ENCODE measurements around the gene ADCK1. TPM values are rescaled to one million over a fixed set of nuclear protein-coding genes. Genes with fewer than 3 reads are reported as not detected.

Gene ADCK1
- total RNA-seq, 4 donors from 2014 or later, result 4.4 to 9.4 (median 7.5) TPM

DNA sequence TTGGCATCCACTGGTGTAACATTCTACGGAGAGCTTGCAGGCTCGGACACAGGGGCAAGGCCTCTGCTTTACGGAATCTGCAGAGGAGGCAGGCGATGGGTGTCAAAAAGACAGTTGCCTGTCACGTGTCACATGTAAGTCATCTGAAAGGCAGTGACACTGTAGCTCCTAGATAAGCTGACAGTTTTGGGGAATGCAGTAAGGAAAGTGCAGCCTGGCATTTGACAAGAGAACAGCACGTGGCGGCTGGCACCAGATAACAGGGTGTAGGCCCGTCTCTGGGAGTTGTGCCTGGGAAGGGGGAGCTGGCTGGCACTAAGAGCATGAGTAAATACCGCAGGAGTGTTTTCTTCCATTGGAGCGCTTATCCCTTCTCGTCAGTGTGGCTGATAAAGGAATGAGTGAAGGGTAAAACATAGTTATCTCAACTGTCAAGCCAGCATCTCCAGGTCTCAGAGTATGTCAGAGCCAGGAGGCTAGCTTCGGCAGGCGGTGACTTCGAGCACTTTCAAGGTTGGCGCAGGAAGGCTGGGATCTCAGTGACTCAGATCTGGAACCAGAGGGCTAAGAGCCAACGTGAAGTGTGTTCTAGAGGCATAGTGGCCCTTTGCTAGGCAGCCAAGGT, 26.1 kb downstream of the ADCK1 start:
- Histone ChIP-seq H3K4me3 (no peak overlapping the region), H3K27ac (no peak overlapping the region), H3K9me3 (no peaks in the 10 kb centered on the region), H3K27me3 (no peaks in the 10 kb centered on the region), H3K36me3 (peaks cover 0 to 80% (median 0%) of the 10 kb centered on the region in 3 donors), H3K4me1 (no peaks in the 10 kb centered on the region)
- no peak for TF ChIP-seq EP300 (IDR thresholded peaks at IDR 0.05)
- no peak for TF ChIP-seq POLR2A (IDR thresholded peaks at IDR 0.05)
- TF ChIP-seq, protein P1, sequence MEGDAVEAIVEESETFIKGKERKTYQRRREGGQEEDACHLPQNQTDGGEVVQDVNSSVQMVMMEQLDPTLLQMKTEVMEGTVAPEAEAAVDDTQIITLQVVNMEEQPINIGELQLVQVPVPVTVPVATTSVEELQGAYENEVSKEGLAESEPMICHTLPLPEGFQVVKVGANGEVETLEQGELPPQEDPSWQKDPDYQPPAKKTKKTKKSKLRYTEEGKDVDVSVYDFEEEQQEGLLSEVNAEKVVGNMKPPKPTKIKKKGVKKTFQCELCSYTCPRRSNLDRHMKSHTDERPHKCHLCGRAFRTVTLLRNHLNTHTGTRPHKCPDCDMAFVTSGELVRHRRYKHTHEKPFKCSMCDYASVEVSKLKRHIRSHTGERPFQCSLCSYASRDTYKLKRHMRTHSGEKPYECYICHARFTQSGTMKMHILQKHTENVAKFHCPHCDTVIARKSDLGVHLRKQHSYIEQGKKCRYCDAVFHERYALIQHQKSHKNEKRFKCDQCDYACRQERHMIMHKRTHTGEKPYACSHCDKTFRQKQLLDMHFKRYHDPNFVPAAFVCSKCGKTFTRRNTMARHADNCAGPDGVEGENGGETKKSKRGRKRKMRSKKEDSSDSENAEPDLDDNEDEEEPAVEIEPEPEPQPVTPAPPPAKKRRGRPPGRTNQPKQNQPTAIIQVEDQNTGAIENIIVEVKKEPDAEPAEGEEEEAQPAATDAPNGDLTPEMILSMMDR (IDR thresholded peaks at IDR 0.05), result no peak
- WGBS, 2 donors, result 92 to 95% methylated on average over 16 of the region's 16 CpGs
- DNase-seq (ENCODE audit: low spot score in 2 of 2), result no peak

DNA sequence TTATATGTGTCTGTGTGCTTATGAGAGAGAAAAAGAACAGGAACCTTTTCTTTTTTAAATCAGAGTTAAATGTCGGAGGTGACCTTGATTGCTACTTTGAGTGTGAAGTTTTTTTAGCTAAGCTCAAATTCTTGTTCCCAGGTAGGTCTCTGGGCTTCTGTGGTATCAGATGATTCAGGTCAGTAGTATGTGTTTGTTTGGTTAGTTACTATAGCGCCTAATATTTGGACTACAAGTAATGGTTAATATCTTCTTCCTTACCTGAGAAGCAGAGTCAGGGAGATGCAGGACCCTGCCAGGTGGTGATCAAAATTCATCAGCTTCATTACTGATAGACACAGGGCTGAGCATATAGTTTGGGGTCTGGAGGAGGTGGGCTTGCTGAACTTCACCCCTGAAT, 30.8 kb downstream of the ADCK1 start:
- Histone ChIP-seq H3K36me3 (peaks cover 0 to 66% (median 0%) of the 10 kb centered on the region in 3 donors), H3K4me1 (no peaks in the 10 kb centered on the region), H3K9me3 (no peaks in the 10 kb centered on the region), H3K4me3 (no peak overlapping the region), H3K27ac (no peak overlapping the region), H3K27me3 (no peaks in the 10 kb centered on the region)
- 94 to 97% methylated on average over 2 of the region's 2 CpGs for whole genome bisulfite sequencing, 2 donors
- no peak for DNase-seq (ENCODE audit: low spot score in 2 of 2)
- TF ChIP-seq, protein P1 (IDR thresholded peaks at IDR 0.05), result no peak
- TF ChIP-seq EP300 (IDR thresholded peaks at IDR 0.05) (no peak), POLR2A (IDR thresholded peaks at IDR 0.05) (no peak)

DNA sequence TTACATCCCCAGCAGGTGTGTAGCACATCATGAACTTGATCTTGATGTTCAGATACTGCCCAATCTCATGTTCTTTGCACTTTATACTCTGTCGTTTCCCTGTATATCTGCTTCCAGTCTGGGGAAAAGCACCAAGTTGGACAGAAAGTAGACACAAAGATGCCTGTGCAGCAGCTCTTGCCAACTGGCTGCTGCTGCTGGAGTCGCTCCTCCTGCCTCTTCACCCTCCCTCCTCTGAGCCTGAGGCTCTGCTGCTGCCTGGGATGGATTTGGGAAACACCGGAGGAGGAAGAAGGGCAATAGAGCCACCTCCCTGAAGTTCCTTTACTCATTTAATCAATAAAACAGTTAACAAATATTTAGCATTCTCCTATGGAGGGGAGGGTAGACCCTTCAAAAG, 32.4 kb downstream of the ADCK1 start:
- H3K36me3 ChIP-seq, result peaks cover 0 to 70% (median 0%) of the 10 kb centered on the region in 3 donors
- 38 to 46% methylated on average over 3 of the region's 3 CpGs for WGBS, 2 donors

DNA sequence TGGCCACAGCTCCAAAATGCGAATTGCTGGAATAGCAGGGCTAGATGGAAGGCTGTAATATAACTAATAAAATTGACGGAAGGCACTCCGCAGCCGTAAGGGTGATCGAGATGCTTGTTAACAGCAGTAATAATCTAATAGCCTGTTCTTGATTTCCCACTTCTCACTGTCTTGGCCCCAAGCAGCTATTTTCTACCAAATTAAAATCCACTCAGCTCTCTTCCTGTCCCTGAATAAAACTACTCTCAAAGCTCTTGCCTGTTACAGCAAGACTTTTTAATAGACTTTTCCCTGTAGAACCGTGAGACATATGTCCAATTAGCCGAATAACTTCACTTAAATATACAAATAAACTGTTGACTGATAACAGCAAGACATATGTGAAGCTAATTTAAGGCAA, 38.0 kb downstream of the ADCK1 start:
- TF ChIP-seq POLR2A (IDR thresholded peaks at IDR 0.05) (no peak), EP300 (IDR thresholded peaks at IDR 0.05) (no peak)
- Histone ChIP-seq H3K27me3 (no peaks in the 10 kb centered on the region), H3K36me3 (peaks cover 0 to 34% (median 0%) of the 10 kb centered on the region in 3 donors), H3K4me1 (no peaks in the 10 kb centered on the region), H3K9me3 (no peaks in the 10 kb centered on the region), H3K4me3 (no peak overlapping the region), H3K27ac (no peak overlapping the region)
- 74 to 81% methylated on average over 7 of the region's 7 CpGs for WGBS, 2 donors
- no peak for DNase-seq (ENCODE audit: low spot score in 2 of 2)

More for the DNA sequence above, 32.4 kb downstream of the ADCK1 start:
- Histone ChIP-seq H3K27me3 (no peaks in the 10 kb centered on the region), H3K4me3 (no peak overlapping the region), H3K27ac (no peak overlapping the region), H3K4me1 (no peaks in the 10 kb centered on the region), H3K9me3 (no peaks in the 10 kb centered on the region)
- DNase-seq (ENCODE audit: low spot score in 2 of 2), result no peak
- TF ChIP-seq, protein P1 (IDR thresholded peaks at IDR 0.05), result no peak
- no peak for TF ChIP-seq POLR2A (IDR thresholded peaks at IDR 0.05)
- no peak for TF ChIP-seq EP300 (IDR thresholded peaks at IDR 0.05)

- no peak for DNase-seq (ENCODE audit: low spot score in 2 of 2)
- Histone ChIP-seq H3K27me3 (no peaks in the 10 kb centered on the region), H3K4me1 (no peaks in the 10 kb centered on the region), H3K36me3 (peaks cover 0 to 32% (median 0%) of the 10 kb centered on the region in 3 donors), H3K4me3 (no peak overlapping the region), H3K9me3 (no peaks in the 10 kb centered on the region), H3K27ac (no peak overlapping the region)
- TF ChIP-seq POLR2A (IDR thresholded peaks at IDR 0.05) (no peak), EP300 (IDR thresholded peaks at IDR 0.05) (no peak)
- 42 to 47% methylated on average over 8 of the region's 8 CpGs for WGBS, 2 donors
Measured at GRCh38 chr14:77838831-77839511, 39.1 kb downstream of the ADCK1 start.

DNA sequence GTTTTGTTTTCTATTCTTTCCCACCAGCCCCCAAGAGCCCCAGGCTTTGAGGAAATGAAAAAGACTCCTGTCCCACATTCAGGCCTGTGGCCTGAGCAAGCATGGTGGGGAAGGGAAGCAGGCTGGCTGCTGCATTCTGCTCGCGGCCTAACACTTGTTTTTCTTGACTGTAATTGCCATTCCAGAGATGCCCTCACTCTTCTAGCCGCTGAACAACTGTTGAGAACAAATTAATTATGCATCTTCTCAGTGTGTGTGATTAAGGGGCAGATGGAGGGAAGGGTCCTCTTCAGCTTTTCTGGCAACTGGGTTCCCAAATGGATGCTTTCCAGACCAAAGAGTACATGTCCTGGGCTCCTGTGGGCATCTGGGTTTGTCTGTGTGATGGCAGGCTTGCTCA, 43.3 kb downstream of the ADCK1 start:
- no peak overlapping the region for H3K4me3 ChIP-seq
- no peaks in the 10 kb centered on the region for H3K9me3 ChIP-seq
- no peaks in the 10 kb centered on the region for H3K4me1 ChIP-seq
- no peak overlapping the region for H3K27ac ChIP-seq
- H3K36me3 ChIP-seq, result peaks cover 0 to 7% (median 0%) of the 10 kb centered on the region in 3 donors
- H3K27me3 ChIP-seq, result no peaks in the 10 kb centered on the region
- 60 to 100% methylated on average over 1 to 3 of the region's 3 CpGs for WGBS, 2 donors
- TF ChIP-seq, protein P1 (IDR thresholded peaks at IDR 0.05), result no peak
- TF ChIP-seq POLR2A (IDR thresholded peaks at IDR 0.05) (no peak), EP300 (IDR thresholded peaks at IDR 0.05) (no peak)
- no peak for DNase-seq (ENCODE audit: low spot score in 2 of 2)
